ENCODE data around the gene RBCK1.

The RBCK1 gene

GRCh38 chr20:400128-400453 lies 8.0 kb upstream of the RBCK1 start:
- DNase-seq, result no peak

GRCh38 chr20:400454-401275 lies 7.4 kb upstream of the RBCK1 start:
- no peak for DNase-seq

GRCh38 chr20:401682-402495 lies 6.2 kb upstream of the RBCK1 start:
- no peak for DNase-seq

GRCh38 chr20:402496-402885 lies 5.6 kb upstream of the RBCK1 start:
- DNase-seq, result no peak

- DNase-seq, result no peak
Measured at GRCh38 chr20:402898-403581, 5.1 kb upstream of the RBCK1 start.

GRCh38 chr20:403582-403957 lies 4.5 kb upstream of the RBCK1 start:
- no peak for DNase-seq

- no peak for DNase-seq
Measured at GRCh38 chr20:404088-404487, 4.0 kb upstream of the RBCK1 start.

- no peak for DNase-seq
Measured at GRCh38 chr20:406200-407132, 1.6 kb upstream of the RBCK1 start.

- peak; percentile 67 for DNase-seq
Measured at GRCh38 chr20:407133-407952, 756 bp upstream of the RBCK1 start.

- peak; percentile 25 for DNase-seq
Measured at GRCh38 chr20:408843-409696, 971 bp downstream of the RBCK1 start.

GRCh38 chr20:409697-410559 lies 1.8 kb downstream of the RBCK1 start:
- DNase-seq, result no peak

- DNase-seq, result no peak
Measured at GRCh38 chr20:412081-412480, 4.0 kb downstream of the RBCK1 start.

GRCh38 chr20:414161-414560 lies 6.1 kb downstream of the RBCK1 start:
- no peak for DNase-seq

GRCh38 chr20:415820-416322 lies 7.8 kb downstream of the RBCK1 start:
- DNase-seq, result no peak

GRCh38 chr20:416950-417800 lies 9.1 kb downstream of the RBCK1 start:
- DNase-seq, result no peak

- DNase-seq, result no peak
Measured at GRCh38 chr20:417801-418342, 9.8 kb downstream of the RBCK1 start.

GRCh38 chr20:418858-419365 lies 10.8 kb downstream of the RBCK1 start:
- DNase-seq, result no peak

- no peak for DNase-seq
Measured at GRCh38 chr20:419556-420165, 11.6 kb downstream of the RBCK1 start.
